GM12878 (cell line): ENCODE data around the gene TNRC6C. TPM values are rescaled to one million over a fixed set of nuclear protein-coding genes. Genes with fewer than 3 reads are reported as not detected.

Experiments used
- ATAC-seq: fragments of 200-7000 bp; cut with Tn5 transposase; 3 replicates; pipeline ENCODE4 v1.9.1; 2020; ENCODE audit warnings: mild to moderate bottlenecking, moderate library complexity
- BruUV-seq: library from RNA; stranded (reverse); fragments of 400-500 nt; replicated peaks from 2 replicates; lab custom pipeline; 2021; lab: Mats Ljungman, UMichigan
- CTCF ChIA-PET: fragments of 300-600 bp; sonication (Branson Sonifier 250); formaldehyde crosslinking; extraction: SDS; loops from one replicate; lab custom pipeline; 2021; ENCODE audit warnings: inconsistent platforms; lab: Yijun Ruan, JAX
- POLR2A ChIA-PET: fragments of 350-600 bp; formaldehyde crosslinking; extraction: SDS; loops from one replicate; lab custom pipeline; 2021; ENCODE audit warnings: inconsistent platforms; lab: Charles Lee
- RAD21 ChIA-PET: fragments of 300-600 bp; sonication (Branson Sonifier 250); formaldehyde crosslinking; loops from one replicate; lab custom pipeline; 2023; ENCODE audit warnings: antibody characterized with exemption; ENCODE audit not compliant: unreplicated experiment; lab: Charles Lee
- SMC1A ChIA-PET: fragments of 300-600 bp; sonication (Branson Sonifier 250); formaldehyde crosslinking; loops from one replicate; lab custom pipeline; 2023; ENCODE audit not compliant: unreplicated experiment, uncharacterized antibody; lab: Charles Lee
- DNase-seq: peaks from one replicate; pipeline ENCODE4 v3.0.0-alpha.2; 2011; ENCODE audit warnings: low read depth, low spot score
- FAIRE-seq: peaks from 3 replicates; lab custom pipeline; 2011; peaks lifted over from hg19 to GRCh38; lab: Jason Lieb, UNC
- H2AFZ ChIP-seq: 2 replicates; pipeline ENCODE4 v1.6.0; 2011; ENCODE audit warnings: low read depth, low read length, control low read depth; ENCODE audit not compliant: control insufficient read depth
- H3K27ac ChIP-seq: 2 replicates; pipeline ENCODE4 v1.5.1; 2011; ENCODE audit warnings: control low read depth; ENCODE audit not compliant: control insufficient read depth, insufficient read depth
- H3K27me3 ChIP-seq, 2 experiments: replicated peaks in 1 of 2; 2 replicates each; pipeline versions ENCODE4 v1.6.0 to v1.6.1; 2011; ENCODE audit warnings: low read length in 1 of 2; ENCODE audit not compliant: control insufficient read depth in 2 of 2, insufficient read depth in 2 of 2
- H3K36me3 ChIP-seq, 2 experiments: 2 replicates each; pipeline ENCODE4 v1.5.1; 2011; ENCODE audit warnings: low read length in 1 of 2; ENCODE audit not compliant: control insufficient read depth in 2 of 2, insufficient read depth in 2 of 2
- H3K4me1 ChIP-seq: 2 replicates; pipeline ENCODE4 v1.6.1; 2011; ENCODE audit warnings: mild to moderate bottlenecking, low read length, moderate library complexity, mixed read lengths; ENCODE audit not compliant: control insufficient read depth, insufficient read depth
- H3K4me2 ChIP-seq: 2 replicates; pipeline ENCODE4 v1.6.0; 2011; ENCODE audit warnings: control low read depth; ENCODE audit not compliant: control insufficient read depth, insufficient read depth
- H3K4me3 ChIP-seq: fragments of 200-600 bp; sonication (generic); 2 replicates; pipeline ENCODE4 v1.5.1; 2016
- H3K79me2 ChIP-seq: 2 replicates; pipeline ENCODE4 v1.6.0; 2011; ENCODE audit warnings: low read length; ENCODE audit not compliant: control insufficient read depth, insufficient read depth
- H3K9ac ChIP-seq: 2 replicates; pipeline ENCODE4 v1.8.0; 2011; ENCODE audit warnings: low read length, control low read depth, mixed read lengths; ENCODE audit not compliant: control insufficient read depth, insufficient read depth
- H3K9me3 ChIP-seq: replicated peaks from 3 replicates; pipeline ENCODE4 v1.5.1; 2011; ENCODE audit warnings: mild to moderate bottlenecking, low read length; ENCODE audit not compliant: control insufficient read depth, insufficient read depth
- H4K20me1 ChIP-seq: 2 replicates; pipeline ENCODE4 v1.6.0; 2011; ENCODE audit not compliant: control insufficient read depth, insufficient read depth
- BHLHE40 ChIP-seq, 2 experiments: fragments of 450-650 bp in 1 of 2; IDR thresholded peaks; 2 replicates each; pipeline ENCODE4 v1.6.1; 2011 to 2017; ENCODE audit warnings: low read depth in 2 of 2, borderline replicate concordance in 1 of 2, improper control_type of control experiment in 1 of 2, low read length in 1 of 2, mild to moderate bottlenecking in 1 of 2
- BRCA1 ChIP-seq: IDR thresholded peaks from 2 replicates; pipeline ENCODE4 v1.6.1; 2011; ENCODE audit warnings: low read depth, low read length, improper control_type of control experiment
- CBX5 ChIP-seq: sonication (generic); IDR thresholded peaks from 2 replicates; pipeline ENCODE4 v1.6.1; 2016; ENCODE audit warnings: low read depth, moderate library complexity, mild to moderate bottlenecking, inconsistent platforms
- CUX1 ChIP-seq: IDR thresholded peaks from 2 replicates; pipeline ENCODE4 v1.6.1; 2012; ENCODE audit warnings: improper control_type of control experiment, low read depth, low read length; ENCODE audit not compliant: insufficient replicate concordance
- DPF2 ChIP-seq: fragments of 450-650 bp; IDR thresholded peaks from 2 replicates; pipeline ENCODE4 v1.6.1; 2017; ENCODE audit warnings: mild to moderate bottlenecking
- E2F4 ChIP-seq: IDR thresholded peaks from 2 replicates; pipeline ENCODE4 v1.6.1; 2012; ENCODE audit warnings: low read depth, low read length, improper control_type of control experiment
- GATAD2B ChIP-seq: fragments of 450-650 bp; conservative IDR thresholded peaks from 2 replicates; pipeline ENCODE4 v1.6.1; 2017; ENCODE audit warnings: low read depth, mild to moderate bottlenecking, moderate library complexity
- HDAC6 ChIP-seq: fragments of 200-600 bp; sonication (generic); IDR thresholded peaks from one replicate; pipeline ENCODE4 v1.8.0; 2017; ENCODE audit warnings: antibody characterized with exemption; ENCODE audit not compliant: unreplicated experiment
- MTA2 ChIP-seq: fragments of 450-650 bp; IDR thresholded peaks from 2 replicates; pipeline ENCODE4 v1.6.1; 2016; ENCODE audit warnings: low read depth, mild to moderate bottlenecking, moderate library complexity
- NRF1 ChIP-seq: conservative IDR thresholded peaks from 2 replicates; pipeline ENCODE4 v1.6.1; 2011; ENCODE audit warnings: mild to moderate bottlenecking, low read depth, low read length, improper control_type of control experiment
- PBX3 ChIP-seq: IDR thresholded peaks from 2 replicates; pipeline ENCODE4 v1.6.1; 2011; ENCODE audit warnings: mild to moderate bottlenecking, low read depth, low read length, moderate library complexity; ENCODE audit not compliant: insufficient replicate concordance
- RELA ChIP-seq: fragments of 450-650 bp; IDR thresholded peaks from 2 replicates; pipeline ENCODE4 v1.8.0; 2014; ENCODE audit warnings: borderline replicate concordance; ENCODE audit not compliant: partially characterized antibody
- STAT1 ChIP-seq: fragments of 450-650 bp; conservative IDR thresholded peaks from 2 replicates; pipeline ENCODE4 v1.6.1; 2014; ENCODE audit warnings: antibody characterized with exemption, mild to moderate bottlenecking
- ZNF274 ChIP-seq: IDR thresholded peaks from one replicate; pipeline ENCODE4 v1.8.0; 2011; ENCODE audit not compliant: insufficient read length, insufficient read depth
- ZSCAN29 ChIP-seq: fragments of 450-650 bp; IDR thresholded peaks from 2 replicates; pipeline ENCODE4 v1.6.1; 2017; ENCODE audit warnings: mild to moderate bottlenecking, moderate library complexity
- WGBS: methylation state at CpG from one replicate; pipeline ENCODE4 v1.1.6; 2016; ENCODE audit warnings: low lambda C conversion rate; ENCODE audit not compliant: insufficient replicate concordance, insufficient coverage; ENCODE audit errors: missing lambda C conversion rate; 5-methylcytosine and 5-hydroxymethylcytosine counted together
- in situ Hi-C: fragments of 300-500 bp; cut with MboI; formaldehyde crosslinking; loops from 9 replicates; pipeline ENCODE4 v1.14.3; 2018; ENCODE audit warnings: mixed read lengths
- intact Hi-C: fragments of 100-400 bp; cut with micrococcal nuclease; formaldehyde crosslinking; loops from one replicate; pipeline ENCODE4 v1.14.2; 2022; ENCODE audit not compliant: unreplicated experiment
- polyA plus RNA-seq, 11 experiments: library from polyadenylated mRNA; depleted of rRNA in 4 of 11; unstranded in 6 of 11; stranded (reverse) in 5 of 11; fragments of >200 nt; fragmentation: Nextera tagmentation in 4 of 11; fragmentation: Illumina TruSeq in 1 of 11; extraction: Ambion mirVana in 4 of 11; extraction: Trizol in 1 of 11; gene quantifications; 1 replicate in 1 of 11; 2 replicates in 10 of 11; pipeline versions ENCODE4 v1.2.1 to v1.2.3, GENCODE V29; 2011 to 2016; ENCODE audit warnings: inconsistent platforms in 2 of 11, missing spikeins in 2 of 11, low read depth in 1 of 11
- total RNA-seq, 4 experiments: library from RNA; depleted of rRNA in 3 of 4; stranded (reverse); fragments of >200 nt in 3 of 4; fragmentation: Illumina TruSeq in 1 of 4; extraction: Trizol in 1 of 4; gene quantifications; 2 replicates each; pipeline versions ENCODE4 v1.2.1 to v1.2.3, GENCODE V29; 2013 to 2021
- TF ChIP-seq, protein P1 (sequence below): fragments of 450-650 bp; IDR thresholded peaks from 2 replicates; pipeline ENCODE4 v1.6.1; 2016; ENCODE audit warnings: mild to moderate bottlenecking

The TNRC6C gene
- total and polyA plus RNA-seq, 10 of the 15 experiments (the other 5 are each of a cell fraction or from before 2014, with no cell fraction given): 0.40 to 6.1 (median 0.96) TPM

GRCh38 chr17:78022425-78022824 is 63.9 kb downstream of the TNRC6C start:
- no peaks in the 10 kb centered on the region for H4K20me1 ChIP-seq
- no peak overlapping the region for H3K9ac ChIP-seq
- CTCF ChIA-PET: interaction anchor here (0.7 to 2.1 kb wide), 4 partner anchors 9 to 73 kb away, joined by 3 to 12 read pairs (median 4); no protein-coding TSS in a partner anchor
- FAIRE-seq (no peak), ATAC-seq (no peak), DNase-seq (no peak)
- in situ Hi-C loops: no loop called here
- no TSS peak for BruUV-seq
- H3K36me3 ChIP-seq: no peaks in the 10 kb centered on the region
- no peak overlapping the region for H3K27ac ChIP-seq
- RAD21 ChIA-PET: interaction anchor here (0.9 to 6.8 kb wide), 2 partner anchors 8 to 61 kb away, joined by 3 to 79 read pairs; no protein-coding TSS in a partner anchor
- no peaks in the 10 kb centered on the region for H3K9me3 ChIP-seq
- no peak overlapping the region for H2AFZ ChIP-seq
- intact Hi-C loops: no loop called here
- no peaks in the 10 kb centered on the region for H3K79me2 ChIP-seq
- no peak overlapping the region for H3K4me2 ChIP-seq
- H3K4me1 ChIP-seq: peaks cover 14% of the 10 kb centered on the region
- WGBS: 59% methylated on average over 2 of the region's 2 CpGs
- H3K4me3 ChIP-seq: no peak overlapping the region
- H3K27me3 ChIP-seq: no peaks in the 10 kb centered on the region
- SMC1A ChIA-PET: interaction anchor here (1.0 to 5.6 kb wide), 4 partner anchors 9 to 62 kb away, joined by 3 to 79 read pairs (median 4); no protein-coding TSS in a partner anchor
- POLR2A ChIA-PET: interaction anchor here (1.0 kb wide), 1 partner anchor 62 kb away, joined by 3 read pairs; no protein-coding TSS in a partner anchor
- TF ChIP-seq GATAD2B: no peak
- no peak for TF ChIP-seq ZSCAN29
- no peak for TF ChIP-seq ZNF274
- TF ChIP-seq STAT1: no peak
- TF ChIP-seq RELA: no peak
- TF ChIP-seq CBX5: no peak
- TF ChIP-seq BRCA1: no peak
- no peak for TF ChIP-seq BHLHE40 (IDR thresholded peaks at IDR 0.05; ENCODE audit: borderline replicate concordance in 1 of 2, low read depth in 2 of 2, low read length in 1 of 2)
- TF ChIP-seq E2F4: no peak
- TF ChIP-seq PBX3: no peak
- TF ChIP-seq, protein P1, sequence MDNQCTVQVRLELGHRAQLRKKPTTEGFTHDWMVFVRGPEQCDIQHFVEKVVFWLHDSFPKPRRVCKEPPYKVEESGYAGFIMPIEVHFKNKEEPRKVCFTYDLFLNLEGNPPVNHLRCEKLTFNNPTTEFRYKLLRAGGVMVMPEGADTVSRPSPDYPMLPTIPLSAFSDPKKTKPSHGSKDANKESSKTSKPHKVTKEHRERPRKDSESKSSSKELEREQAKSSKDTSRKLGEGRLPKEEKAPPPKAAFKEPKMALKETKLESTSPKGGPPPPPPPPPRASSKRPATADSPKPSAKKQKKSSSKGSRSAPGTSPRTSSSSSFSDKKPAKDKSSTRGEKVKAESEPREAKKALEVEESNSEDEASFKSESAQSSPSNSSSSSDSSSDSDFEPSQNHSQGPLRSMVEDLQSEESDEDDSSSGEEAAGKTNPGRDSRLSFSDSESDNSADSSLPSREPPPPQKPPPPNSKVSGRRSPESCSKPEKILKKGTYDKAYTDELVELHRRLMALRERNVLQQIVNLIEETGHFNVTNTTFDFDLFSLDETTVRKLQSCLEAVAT: no peak
- TF ChIP-seq CUX1: no peak
- TF ChIP-seq MTA2: no peak
- TF ChIP-seq DPF2: no peak
- no peak for TF ChIP-seq HDAC6
- no peak for TF ChIP-seq NRF1
